GM21529 (cell line): ENCODE results near the gene AHDC1.

Experiments used
- ATAC-seq: cut with Tn5 transposase; IDR thresholded peaks from one replicate; pipeline ENCODE4 v1.9.1; 2021; ENCODE audit not compliant: unreplicated experiment

Gene AHDC1

DNA sequence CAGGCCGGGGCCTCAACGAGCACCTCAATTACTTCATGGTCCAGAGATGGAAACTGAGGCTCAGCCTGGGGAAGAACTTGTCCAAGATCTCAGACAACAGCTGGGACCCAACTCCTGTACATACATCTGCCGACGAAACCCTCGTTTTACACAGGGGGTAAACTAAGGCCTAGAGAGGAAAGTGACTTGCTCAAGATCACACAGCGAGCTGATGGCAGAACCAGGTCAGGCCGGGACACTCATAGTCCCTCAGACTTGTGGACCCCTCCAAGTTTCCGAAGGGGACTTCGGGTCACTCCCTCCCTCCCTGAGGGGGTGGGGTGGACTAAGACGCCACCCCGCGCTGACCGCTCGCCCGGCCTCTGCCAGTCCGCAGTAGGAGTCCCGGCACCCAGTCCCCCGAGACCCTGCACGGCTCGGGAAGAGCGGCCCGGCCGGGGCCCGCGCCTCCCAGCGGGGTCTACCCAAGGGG, 114.4 kb downstream of the AHDC1 start:
- peak; percentile 20 for ATAC-seq

- ATAC-seq = no peak
These were observed 115.7 kb downstream of the AHDC1 start for GRCh38 chr1:27487966-27488884.

GRCh38 chr1:27485363-27485762, 118.6 kb downstream of the AHDC1 start:
- ATAC-seq = no peak
